Stimulated activated CD8-positive, alpha-beta memory T cell treated with anti-CD3 and anti-CD28 coated beads, Interleukin-12 subunit alpha, Interleukin-12 subunit beta, amount 100 ng/mL, for 1 hour (primary cell): ENCODE results near the gene ABAT.

Source experiments
- DNase-seq: peaks from one replicate; pipeline ENCODE4 v3.0.0-alpha.2; 2020; ENCODE audit warnings: low read depth

Gene ABAT

DNA sequence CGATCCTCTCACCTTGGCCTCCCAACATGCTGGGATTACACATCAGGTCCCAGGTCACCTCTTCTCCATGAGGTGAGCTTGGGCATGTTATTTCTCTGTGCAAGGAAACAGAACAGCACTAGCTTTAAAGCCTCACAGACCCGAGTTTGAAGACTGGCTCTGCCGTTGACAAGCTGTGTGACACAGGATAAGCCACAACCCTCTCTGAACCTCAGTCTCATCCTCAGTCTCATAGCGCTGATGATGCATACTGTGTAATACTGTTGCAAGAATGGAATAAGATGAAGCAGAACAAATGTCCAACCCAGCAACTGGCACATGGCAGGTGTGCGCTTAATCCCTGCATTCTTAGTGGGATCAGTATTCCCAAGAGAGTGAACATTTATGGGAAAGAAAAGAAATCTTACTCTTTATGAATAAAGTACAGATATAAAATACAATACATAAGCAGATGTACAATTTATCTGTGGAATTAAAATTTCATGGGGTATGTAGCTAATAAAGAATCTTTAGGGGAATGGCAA is 43.5 kb downstream of the ABAT start:
- DNase-seq, result no peak

DNA sequence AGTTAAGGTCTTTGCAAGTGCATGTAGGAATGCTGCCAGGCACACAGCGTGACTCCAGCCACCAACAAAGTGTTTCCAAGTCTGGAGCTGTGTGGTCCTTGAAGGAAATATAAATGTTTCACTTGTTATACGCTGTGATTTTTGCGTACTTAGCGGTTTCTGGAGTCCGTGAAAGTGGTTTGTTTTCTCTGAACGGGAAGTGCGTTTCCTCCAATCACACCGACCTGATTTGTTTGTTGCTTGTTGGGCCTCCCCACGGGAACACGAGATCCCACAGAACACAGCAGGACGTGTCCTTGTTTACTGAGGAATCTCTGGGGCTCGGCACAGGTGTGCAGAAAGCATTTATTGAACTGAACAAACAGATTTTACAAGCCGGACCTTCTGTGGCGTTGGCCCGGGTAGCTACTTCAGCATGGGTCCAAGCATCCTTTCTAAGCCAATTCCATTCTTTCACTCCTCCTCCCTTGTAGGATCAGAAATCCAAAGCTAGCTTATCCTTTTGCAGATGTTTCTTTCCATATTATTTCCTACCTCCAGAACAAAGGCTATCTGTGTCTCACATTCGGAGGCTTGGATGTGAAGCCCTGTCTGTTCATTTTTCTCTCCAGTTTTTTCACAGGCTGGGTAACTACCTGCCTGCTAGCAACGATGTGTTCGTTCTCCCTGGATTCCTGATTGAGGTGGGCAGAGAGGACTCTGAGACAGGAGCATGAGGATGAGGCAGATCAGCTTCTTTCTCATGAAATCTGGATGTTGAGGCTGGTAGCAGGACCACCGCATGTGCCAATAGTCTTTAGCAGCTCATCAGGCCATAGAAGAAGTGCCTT is 44.6 kb downstream of the ABAT start:
- no peak for DNase-seq

DNA sequence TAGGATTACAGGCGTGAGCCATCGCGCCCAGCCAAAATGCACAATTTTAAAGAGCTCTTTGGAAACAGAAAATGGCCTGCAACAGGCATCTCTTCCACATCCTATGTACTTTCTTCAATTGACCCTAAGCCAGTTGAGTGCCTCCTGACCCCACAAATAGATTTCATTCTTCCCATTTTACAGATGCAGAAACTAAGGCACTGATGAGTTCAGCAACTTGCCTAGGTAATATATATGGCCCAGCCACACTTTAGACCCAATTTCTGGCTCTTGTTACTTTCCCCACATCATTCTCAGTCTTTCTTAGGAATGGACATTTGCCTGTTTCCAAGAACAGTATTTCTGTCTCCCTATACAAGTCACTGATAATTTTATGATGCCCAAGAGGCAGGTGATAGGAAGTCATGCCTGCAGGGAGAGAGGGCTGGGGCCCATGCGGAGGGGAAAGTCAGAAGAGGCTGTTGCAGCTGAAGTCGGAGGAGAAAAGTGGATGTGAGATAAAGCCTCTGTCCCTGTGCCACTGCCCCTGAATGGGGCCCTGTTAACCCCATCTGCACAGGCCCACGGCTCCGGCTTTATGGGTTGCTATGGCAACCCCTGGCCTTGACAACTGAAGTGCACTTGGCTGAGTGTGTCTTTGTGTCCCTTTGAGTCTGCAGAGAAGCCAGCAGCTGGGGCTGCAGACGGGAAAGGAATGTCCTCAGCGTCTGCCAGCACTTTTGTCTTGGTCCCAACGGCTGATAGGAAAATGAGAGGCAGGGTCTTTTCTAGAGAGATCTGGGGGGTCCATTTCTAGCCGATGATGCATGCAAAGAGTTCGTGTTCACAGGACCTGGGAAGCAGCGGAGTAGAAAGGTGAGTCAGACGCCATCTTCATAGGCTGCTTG is 45.9 kb downstream of the ABAT start:
- no peak for DNase-seq

DNA sequence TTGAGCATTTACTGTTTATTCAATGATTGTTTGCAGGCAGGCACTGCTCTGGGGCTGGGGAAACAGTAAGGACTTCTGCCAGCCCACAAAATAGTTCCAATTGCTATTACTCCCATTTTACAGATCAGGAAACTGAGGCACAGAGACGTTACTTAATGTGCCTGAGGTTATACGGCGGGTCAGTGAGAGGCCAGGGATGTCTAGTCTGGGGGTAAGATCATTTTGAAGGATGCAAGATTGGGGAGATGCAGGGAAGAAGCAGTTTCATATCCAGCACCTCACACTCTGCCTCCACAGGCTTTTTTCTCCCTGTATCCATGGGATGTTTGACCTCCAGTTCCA is 46.5 kb downstream of the ABAT start:
- DNase-seq, result no peak

DNA sequence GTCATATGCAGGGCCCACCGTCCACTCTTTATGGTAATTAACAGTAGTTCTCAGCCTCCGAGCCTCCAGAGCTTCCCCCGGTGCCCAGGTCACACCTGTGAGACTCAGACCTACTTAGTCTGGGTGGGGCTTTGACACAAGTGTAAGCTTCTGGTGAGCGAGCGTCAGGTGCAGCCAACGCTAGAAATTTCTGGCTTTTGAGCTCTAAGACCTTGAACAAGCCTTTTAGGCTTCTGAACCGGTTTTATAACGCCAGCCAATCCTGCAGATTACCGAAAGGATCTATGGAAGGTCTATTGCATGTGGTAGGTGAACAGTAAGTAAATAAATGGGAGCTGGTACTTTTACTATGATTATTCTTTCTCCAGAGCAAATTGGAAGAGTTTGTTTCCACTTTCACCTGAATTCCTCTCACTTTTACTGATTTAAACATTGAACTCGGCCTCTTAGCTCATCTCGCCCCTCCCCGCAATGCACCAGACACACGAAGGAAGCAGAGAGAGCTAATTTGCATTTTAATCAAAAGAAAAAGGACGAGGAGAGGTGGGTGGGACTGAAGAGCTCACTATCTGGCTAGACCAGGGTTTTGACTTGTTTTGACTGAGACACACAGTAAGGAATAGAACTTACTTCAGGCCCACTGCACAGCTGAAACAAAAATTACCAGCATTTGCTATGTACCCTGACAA is 47.1 kb downstream of the ABAT start:
- no peak for DNase-seq

DNA sequence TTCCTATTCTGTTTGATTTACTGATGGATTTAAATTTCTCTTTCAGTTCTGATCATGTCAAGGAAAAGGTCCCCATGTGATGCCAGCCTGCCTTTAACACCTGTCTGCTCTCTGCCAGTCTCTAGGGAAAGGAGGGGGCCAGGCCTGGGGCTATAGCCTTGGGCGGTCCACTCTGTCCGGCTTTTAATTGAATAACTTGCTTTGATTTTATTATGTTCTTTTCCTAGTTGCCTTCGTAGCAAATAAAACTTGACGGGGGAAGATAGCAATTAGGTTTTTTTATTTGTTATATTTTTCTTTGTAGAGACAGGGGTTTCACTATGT is 47.6 kb downstream of the ABAT start:
- no peak for DNase-seq

DNA sequence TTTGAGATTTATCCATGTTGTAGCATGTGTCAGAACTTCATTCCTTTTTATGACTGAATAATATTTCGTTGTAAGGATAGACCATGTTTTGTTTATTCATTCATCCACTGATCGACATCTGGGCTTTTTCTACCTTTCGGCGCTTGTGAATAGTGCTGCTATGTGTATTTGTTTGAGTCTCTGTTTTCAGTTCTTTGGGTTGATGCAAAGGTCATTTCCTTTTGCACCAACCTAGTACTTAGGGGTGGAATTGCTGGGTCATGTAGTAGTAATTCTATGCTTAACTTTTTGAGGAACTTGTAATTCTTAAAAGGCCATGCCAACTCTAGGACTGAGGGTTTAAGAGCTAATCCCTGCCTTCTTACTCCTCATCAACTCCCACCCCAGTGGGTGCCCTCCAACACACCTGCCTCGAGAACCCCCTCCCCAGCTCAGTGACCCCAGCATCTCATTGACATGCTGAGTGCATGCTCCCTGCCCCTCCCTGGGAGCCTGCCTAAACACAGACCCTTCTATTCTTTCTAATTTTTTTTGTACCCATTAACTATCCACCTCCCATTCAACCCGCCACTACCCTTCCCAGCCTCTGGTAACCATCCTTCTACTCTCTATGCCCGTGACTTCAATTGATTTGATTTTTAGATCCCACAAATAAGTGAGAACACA is 51.2 kb downstream of the ABAT start:
- no peak for DNase-seq

DNA sequence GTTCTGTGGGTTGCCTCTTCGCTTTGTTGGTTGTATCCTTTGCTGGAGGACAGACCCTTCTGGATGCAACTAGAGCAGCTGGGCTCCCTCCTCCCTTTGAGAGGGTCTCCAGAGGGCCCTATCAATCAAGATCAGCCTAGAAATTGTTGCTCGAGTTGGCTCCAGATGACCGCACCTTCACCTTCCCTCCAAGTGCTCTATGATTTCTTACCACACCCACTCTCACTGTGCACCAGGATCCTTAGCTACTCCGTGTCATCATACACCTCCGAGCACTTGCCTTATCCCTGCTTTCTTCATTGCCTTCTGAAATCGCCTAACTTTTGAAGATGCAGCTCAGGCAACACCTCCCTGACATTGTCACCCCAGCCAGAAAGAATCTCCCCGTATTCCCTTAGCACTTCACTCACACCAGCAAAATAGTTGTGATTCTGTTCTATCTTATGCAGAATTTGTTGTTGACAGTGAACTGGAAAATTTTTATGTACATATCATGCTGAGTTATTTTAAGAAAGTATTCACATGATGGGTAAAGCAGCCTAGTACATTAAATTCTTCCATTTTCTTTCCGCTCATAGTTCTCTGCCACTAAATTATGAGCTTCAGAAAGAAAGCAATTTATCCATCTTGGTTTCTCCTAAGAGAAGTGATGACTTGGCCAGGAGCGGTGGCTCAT is 52.9 kb downstream of the ABAT start:
- DNase-seq, result no peak

DNA sequence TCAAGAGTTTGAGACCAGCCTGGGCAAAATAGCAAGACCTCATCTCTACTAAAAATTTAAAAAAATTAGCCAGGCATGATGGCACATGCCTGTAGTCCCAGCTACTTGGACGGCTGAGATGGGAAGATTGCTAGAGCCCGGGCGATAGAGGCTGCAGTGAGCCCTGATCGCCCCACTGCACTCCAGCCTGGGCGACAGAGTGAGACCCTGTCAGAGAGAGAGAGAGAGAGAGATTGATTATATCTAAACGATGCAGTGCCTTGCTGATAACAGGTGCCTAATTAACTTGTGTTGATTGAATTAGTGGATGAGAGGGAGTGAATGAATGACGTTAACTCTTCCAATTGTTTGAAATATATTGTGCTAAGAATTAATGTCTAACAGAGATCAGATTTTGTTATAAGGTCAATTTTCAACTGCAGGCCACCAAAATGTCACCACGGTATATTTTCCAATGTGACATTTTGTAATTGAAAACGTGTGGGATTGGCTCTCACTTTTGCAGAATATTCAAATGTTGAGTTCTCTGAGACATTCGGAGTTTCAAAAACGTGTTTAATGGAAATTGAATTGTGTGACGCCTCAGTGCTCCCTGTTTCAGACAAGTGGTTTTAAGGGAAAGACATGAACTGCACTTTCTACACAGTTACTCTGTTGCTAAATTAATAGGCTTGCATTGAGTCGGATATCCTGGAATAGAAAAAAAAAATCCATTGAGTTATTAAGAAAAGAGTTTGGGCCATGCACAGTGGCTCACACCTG is 53.6 kb downstream of the ABAT start:
- no peak for DNase-seq

DNA sequence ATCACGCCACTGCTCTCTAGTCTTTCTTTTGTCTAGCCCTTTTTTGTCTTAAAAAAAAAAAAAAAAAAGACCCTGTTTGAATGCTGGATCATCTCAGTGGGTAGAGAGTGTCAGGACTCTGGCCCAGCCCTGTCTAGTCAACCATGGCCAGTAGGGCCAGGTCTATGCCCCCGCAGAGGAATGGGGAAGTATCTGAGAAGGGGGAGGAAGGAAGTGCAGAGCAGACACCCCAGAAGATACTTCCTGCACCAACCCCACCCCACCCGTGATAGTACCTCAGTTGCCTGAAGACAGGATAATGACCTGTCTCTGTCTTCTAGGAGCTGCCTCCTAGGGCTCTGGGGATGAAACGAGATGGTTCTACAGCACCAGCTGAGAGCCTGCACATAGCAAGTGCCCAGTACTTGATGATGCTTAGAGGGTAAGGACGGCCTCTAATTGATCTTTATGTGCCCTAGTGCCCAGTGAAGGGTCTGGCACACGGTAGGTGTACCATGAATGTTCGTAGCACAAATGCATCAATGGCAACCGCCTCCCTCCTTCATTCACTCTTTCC is 55.4 kb downstream of the ABAT start:
- no peak for DNase-seq

DNA sequence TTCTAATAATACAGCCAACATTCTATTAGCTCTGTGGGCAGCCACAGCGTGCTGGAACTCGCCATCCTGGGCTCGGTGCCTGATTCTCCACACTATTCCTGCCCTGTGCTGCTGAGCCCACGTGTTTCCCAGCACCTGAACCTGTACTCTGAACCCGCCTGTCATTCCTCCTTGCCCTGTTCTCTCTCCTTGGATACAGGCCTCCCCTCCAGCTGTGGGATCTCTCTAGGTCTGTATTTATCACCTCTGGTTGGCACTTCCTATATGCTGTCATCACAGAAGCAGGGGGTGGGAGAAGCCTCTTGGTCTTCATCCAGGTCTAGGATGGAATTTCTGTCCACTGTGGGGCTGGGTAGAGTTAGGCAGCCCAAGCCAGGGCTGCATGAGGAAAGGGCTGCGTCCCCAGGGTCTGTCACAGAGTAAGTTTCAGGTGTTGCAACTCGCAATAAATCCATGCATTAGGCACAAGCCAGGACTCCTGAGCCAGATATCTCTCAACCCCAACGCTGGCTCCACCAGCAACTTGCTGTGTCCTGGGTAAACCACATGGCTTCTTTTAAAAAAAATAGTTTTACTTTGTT is 56.0 kb downstream of the ABAT start:
- DNase-seq, result no peak

DNA sequence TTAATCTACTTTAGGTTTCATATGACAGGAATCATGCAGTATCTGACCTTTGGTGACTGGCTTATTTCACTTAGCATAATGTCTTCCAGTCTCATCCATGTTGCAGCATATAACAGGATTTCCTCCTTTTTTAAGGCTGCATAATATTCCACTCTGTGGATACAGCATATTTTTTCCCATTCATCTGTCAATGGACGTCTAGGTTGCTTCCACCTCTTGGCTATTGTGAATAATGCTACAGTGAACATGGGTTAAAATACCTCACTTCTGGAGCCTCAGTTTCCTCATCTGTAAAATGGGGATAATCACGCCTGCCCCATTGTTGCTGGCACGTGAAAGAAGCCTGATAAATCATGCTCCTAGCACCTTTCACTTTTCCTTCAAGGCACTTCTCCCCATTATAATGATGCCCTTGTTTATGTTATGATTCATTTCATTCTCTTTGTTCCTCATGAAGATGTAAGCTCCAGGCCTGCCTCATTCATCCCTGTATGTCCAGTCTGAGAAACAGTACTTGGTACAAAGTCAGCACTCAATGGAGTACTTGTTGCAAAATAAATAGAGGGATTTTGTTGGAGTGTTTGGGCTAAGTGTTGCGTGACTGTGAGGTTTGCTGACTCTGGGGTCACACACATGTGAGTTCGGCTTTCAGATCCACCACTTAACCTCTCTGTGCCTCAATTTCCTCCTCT is 59.6 kb downstream of the ABAT start:
- no peak for DNase-seq

DNA sequence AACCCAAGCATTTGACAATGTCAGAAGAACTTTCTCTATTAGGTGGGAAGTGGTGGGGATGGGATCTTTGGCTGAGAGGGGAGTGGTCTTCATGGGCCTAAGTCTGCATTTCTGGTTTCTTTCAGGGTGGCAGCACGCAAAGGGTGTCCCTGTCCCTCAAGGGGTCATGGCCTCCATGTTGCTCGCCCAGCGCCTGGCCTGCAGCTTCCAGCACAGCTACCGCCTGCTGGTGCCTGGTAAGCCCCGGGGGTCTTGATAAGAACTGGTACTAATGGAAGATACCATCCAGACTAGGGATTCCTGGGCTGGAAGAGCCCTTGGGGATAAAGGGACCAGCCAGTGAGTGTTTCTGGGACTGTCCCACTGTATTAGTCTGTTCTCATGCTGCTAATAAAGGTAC is 61.2 kb downstream of the ABAT start:
- DNase-seq, result no peak

DNA sequence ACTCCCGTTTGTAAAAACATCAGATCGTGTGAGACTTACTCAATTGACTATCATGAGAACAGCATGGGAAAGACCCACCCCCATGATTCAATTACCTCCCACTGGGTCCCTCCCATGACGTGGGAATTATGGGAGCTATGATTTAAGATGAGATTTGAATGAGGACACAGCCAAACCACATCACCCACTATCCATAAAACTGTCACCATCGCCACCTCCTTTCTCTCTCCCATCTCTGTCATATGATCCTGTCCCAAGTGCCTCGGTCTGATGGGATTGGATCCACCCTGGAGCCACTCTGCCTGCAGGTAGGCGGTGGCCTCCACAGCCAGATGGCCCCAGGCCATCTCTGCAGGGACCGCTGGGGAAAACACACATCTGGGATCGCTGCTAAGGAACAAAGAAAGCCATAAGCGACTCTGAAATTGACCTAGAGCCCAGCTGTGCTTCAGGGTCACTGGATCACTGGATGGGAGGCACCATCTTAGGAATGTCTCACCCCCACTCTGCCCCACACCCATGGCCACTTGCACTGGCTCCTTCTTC is 61.8 kb downstream of the ABAT start:
- DNase-seq, result no peak

DNA sequence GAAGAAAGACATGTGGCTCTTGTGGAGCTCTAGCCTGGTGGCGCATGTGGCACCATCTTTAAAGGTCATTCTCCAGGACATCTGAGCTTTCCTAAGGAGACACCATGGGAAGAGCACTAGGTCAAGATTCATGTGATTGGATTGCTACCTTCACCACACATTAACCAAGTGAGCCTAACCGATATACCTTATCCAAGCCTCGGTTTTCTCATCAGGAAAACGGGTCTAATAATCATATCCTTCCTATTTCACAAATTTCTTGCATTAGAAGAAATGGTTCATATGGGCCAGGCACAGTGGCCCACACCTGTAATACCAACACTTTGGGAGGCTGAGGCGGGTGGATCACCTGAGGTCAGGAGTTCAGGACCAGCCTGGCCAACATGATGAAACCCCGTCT is 64.7 kb downstream of the ABAT start:
- DNase-seq, result no peak

DNA sequence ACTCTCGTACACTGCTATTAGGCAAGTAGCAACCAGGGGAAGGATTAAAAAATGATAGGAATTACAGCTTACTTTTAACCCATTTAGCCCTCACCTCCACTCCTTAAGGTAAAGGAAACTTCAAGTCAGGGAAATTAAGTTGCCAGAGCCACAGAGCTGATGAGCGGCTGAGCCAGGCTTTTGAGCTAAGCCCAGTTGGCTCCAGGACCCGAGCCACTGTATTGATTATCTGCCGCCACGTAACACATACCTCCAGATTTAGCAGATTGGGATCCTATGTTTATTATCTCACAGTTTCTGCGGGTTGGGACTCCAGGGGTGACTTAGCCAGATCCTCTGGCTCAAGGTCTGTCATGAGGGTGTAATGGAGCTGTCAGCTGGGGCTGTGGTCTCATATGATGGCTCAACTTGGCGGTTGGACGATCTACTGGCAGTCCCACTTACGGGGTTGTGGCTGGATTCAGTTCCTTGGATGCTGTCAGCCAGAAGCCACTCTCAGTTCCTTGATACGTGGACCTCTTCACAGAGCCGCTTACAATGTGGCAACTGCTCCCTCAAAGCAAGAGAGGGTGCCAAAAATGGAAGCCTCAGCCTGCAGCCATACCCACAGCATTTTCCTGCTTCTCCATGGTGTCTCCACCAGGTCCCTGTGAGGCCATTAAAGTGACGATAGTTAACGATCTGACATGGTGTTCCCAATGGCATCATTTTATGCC is 65.7 kb downstream of the ABAT start:
- no peak for DNase-seq

DNA sequence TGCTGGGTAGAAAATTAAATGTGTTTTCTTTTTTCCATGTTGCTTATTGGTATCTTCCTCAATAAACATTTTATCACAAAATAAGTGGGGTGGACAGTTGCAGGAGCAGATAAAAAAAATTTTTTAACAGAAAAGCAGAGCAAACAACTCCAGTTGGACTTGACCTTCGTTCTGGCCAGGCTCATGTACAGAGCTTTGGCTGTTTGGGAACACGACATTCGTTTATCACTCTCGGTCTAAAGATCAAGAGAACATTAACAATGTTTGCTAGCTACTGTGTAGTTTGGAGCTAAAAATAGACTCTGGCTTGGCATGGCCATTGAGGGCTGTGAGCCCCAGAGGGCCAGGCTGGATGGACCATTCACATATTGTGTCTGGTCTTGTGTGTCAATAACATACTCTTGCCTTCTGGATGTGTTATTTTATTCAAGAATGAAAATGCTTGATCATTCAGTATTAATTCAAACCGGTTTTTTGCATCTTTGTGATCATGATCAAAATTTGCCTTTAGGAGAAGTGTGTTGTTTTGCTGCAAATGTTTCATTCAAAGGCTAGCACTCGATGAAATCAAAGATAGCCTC is 66.4 kb downstream of the ABAT start:
- DNase-seq, result no peak

DNA sequence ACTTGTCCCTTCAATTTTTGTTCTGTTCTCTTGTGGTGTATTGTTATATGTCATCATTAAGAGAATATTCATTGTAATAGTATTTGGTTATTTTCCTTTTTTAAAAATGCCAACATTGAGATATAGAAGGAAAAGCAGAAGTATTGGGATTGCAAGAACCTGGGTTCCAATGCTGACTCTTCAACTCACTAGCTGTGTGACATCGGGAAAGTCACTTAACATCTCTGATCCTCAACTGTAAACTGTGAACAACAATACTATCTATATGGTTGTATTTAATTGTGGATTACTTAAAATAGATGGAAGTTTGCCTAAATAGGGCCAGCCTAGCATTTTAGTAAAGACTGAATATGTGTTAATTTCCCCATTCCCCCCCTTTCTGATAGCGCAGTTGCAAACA is 67.2 kb downstream of the ABAT start:
- DNase-seq, result no peak
